NCI-H524 treated with DMSO at 0.1 percent for 48 hours (cell line): ENCODE measurements around the gene ANKZF1.
A peak's percentile ranks its signal among the peaks of the same experiment; 100 is the strongest.
"Not testable (repeated sequence)": the region's sequence is repeated elsewhere in the genome, so short reads cannot be mapped to it uniquely, and the experiment has no call there.

ENCODE experiments used
- DNase-seq: peaks from one replicate; lab custom pipeline; 2025; lab: John Stamatoyannopoulos, UW

Gene ANKZF1

GRCh38 chr2:219229305-219230058, at the start of gene ANKZF1, which contains the start of gene ATG9A:
TSS of gene ANKZF1 (plus strand) at chr2:219229806. CDS start at chr2:219230258, 452 bp downstream.
TSS of gene ATG9A (minus strand) at chr2:219229636. CDS start at chr2:219228024, 1,612 bp downstream.
- DNase-seq, result peak; percentile 93

GRCh38 chr2:219180961-219181360, 48.6 kb upstream of the ANKZF1 start:
- DNase-seq, result no peak

- DNase-seq, result no peak
Measured at GRCh38 chr2:219181531-219181930, 48.1 kb upstream of the ANKZF1 start.

- no peak for DNase-seq
Measured at GRCh38 chr2:219182331-219183150, 47.1 kb upstream of the ANKZF1 start.

- DNase-seq, result no peak
Measured at GRCh38 chr2:219183151-219183772, 46.3 kb upstream of the ANKZF1 start.

- DNase-seq, result peak; percentile 96
Measured at GRCh38 chr2:219184121-219184520, 45.5 kb upstream of the ANKZF1 start.

GRCh38 chr2:219186754-219187456, 42.7 kb upstream of the ANKZF1 start:
- DNase-seq, result no peak

- no peak for DNase-seq
Measured at GRCh38 chr2:219197388-219197787, 32.2 kb upstream of the ANKZF1 start.

- DNase-seq, result no peak
Measured at GRCh38 chr2:219198974-219199373, 30.6 kb upstream of the ANKZF1 start.

- DNase-seq, result no peak
Measured at GRCh38 chr2:219199470-219200211, 30.0 kb upstream of the ANKZF1 start.

GRCh38 chr2:219200502-219201326, 28.9 kb upstream of the ANKZF1 start:
- DNase-seq, result not testable (repeated sequence)

GRCh38 chr2:219201331-219201730, 28.3 kb upstream of the ANKZF1 start:
- DNase-seq, result not testable (repeated sequence)

GRCh38 chr2:219204425-219205164, 25.0 kb upstream of the ANKZF1 start:
- no peak for DNase-seq

- no peak for DNase-seq
Measured at GRCh38 chr2:219205165-219205538, 24.5 kb upstream of the ANKZF1 start.

- DNase-seq, result no peak
Measured at GRCh38 chr2:219205981-219206327, 23.7 kb upstream of the ANKZF1 start.

GRCh38 chr2:219206328-219207133, 23.1 kb upstream of the ANKZF1 start, which contains the start of gene ZFAND2B:
TSS of gene ZFAND2B (plus strand) at chr2:219206782. CDS start at chr2:219206988, 206 bp downstream.
- DNase-seq, result peak; percentile 51

GRCh38 chr2:219207134-219207883, 22.3 kb upstream of the ANKZF1 start:
- no peak for DNase-seq
